Testis (tissue), 2 donors: ENCODE results near the gene VWA5B2.

Experiments used
- POLR2A ChIP-seq: fragments of 450-650 bp; IDR thresholded peaks from one replicate; pipeline ENCODE4 v1.6.1; 2017; ENCODE audit warnings: antibody characterized with exemption, mild to moderate bottlenecking, moderate library complexity
- TF ChIP-seq, protein P1 (sequence below), 3 experiments: fragments of 450-650 bp in 2 of 3; fragments of 200-600 bp in 1 of 3; sonication (generic) in 1 of 3; IDR thresholded peaks; one replicate each; pipeline ENCODE4 v1.5.1; 2016 to 2019; ENCODE audit warnings: antibody characterized with exemption in 3 of 3, mild to moderate bottlenecking in 2 of 3, moderate library complexity in 1 of 3

DNA sequence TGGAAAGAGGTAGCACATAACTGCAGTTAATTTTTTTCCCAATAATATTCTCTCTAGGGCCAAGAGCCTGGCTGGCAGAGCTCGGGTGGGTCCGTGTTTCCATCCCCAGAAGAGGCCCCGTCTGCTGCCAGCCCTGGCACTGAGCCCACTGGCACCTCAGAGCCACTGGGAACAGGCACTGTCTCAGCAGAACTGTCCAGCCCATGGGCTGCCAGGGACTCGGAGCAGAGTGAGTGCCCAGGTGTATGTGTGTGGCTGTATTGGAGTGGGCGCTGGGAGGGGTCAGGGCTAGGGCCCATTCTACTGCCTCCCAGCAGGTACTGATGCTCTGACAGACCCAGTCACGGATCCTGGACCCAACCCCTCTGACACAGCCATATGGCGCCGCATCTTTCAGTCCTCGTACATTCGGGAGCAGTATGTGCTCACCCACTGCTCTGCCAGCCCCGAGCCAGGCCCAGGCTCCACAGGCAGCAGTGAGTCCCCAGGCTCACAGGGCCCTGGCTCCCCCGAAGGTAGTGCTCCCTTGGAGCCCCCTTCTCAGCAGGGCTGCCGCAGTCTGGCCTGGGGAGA lies 8.9 kb downstream of the VWA5B2 start:
- TF ChIP-seq, protein P1, sequence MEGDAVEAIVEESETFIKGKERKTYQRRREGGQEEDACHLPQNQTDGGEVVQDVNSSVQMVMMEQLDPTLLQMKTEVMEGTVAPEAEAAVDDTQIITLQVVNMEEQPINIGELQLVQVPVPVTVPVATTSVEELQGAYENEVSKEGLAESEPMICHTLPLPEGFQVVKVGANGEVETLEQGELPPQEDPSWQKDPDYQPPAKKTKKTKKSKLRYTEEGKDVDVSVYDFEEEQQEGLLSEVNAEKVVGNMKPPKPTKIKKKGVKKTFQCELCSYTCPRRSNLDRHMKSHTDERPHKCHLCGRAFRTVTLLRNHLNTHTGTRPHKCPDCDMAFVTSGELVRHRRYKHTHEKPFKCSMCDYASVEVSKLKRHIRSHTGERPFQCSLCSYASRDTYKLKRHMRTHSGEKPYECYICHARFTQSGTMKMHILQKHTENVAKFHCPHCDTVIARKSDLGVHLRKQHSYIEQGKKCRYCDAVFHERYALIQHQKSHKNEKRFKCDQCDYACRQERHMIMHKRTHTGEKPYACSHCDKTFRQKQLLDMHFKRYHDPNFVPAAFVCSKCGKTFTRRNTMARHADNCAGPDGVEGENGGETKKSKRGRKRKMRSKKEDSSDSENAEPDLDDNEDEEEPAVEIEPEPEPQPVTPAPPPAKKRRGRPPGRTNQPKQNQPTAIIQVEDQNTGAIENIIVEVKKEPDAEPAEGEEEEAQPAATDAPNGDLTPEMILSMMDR (IDR thresholded peaks at IDR 0.05) = no peak
- no peak for TF ChIP-seq POLR2A
